Measurements from ENCODE around the gene GALR1. TPM values are rescaled to one million over a fixed set of nuclear protein-coding genes. Genes with fewer than 3 reads are reported as not detected.

The GALR1 gene
- polyA plus RNA-seq, 3 donors = not detected

DNA sequence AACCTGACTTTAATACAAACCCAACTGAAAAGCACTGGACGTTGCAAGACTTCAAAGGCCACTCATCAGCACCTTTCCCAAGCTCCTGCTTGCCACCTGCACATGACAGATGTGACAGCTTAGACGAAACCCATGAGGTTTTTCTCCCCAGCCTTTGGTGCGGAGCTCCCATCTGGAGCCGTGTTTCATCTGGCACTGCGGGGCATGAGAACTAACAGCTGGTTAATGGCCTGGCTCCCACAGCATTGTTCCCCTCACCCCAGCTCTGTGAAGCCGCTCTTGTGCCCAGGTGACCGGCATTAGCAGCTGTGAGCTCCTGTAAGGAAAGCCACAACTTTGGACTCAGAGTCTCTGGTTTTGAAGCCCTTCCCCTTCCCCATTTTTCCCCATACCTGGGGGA, 50.9 kb downstream of the GALR1 start:
- Mint-ChIP-seq H3K36me3 (no peaks in the 10 kb centered on the region), H3K27me3 (ENCODE audit: low read depth in 3 of 3) (peaks cover 2 to 3% (median 2%) of the 10 kb centered on the region in 3 donors), H3K9me3 (peaks cover 0 to 3% (median 0%) of the 10 kb centered on the region in 7 donors), H3K27ac (no peak overlapping the region), H3K4me1 (no peaks in the 10 kb centered on the region), H3K4me3 (no peak overlapping the region)
- Histone ChIP-seq H3K9me3 (replicated peaks in 1 of 2; ENCODE audit: control insufficient read depth in 1 of 2, insufficient read depth in 1 of 2, low read length in 2 of 2) (no peaks in the 10 kb centered on the region), H3K27ac (ENCODE audit: low read depth in 1 of 2, low read length in 2 of 2) (no peak overlapping the region), H3K36me3 (replicated peaks in 1 of 2; ENCODE audit: control insufficient read depth in 1 of 2, insufficient read depth in 2 of 2, low read length in 2 of 2) (no peaks in the 10 kb centered on the region), H3K4me1 (ENCODE audit: control insufficient read depth in 1 of 2, insufficient read depth in 2 of 2, low read length in 2 of 2) (no peaks in the 10 kb centered on the region), H3K79me2 (ENCODE audit: insufficient read depth, low read length) (no peaks in the 10 kb centered on the region), H3K4me2 (replicated peaks; ENCODE audit: extremely low read depth, low read length, poor library complexity, severe bottlenecking) (no peak overlapping the region), H3K9ac (ENCODE audit: insufficient read depth, low read length, poor library complexity, severe bottlenecking) (no peak overlapping the region), H2AFZ (ENCODE audit: insufficient read depth, low read depth, low read length, poor library complexity, severe bottlenecking) (no peak overlapping the region), H3K4me3 (replicated peaks in 1 of 3; ENCODE audit: low read depth in 2 of 3, low read length in 3 of 3) (no peak overlapping the region), H4K20me1 (ENCODE audit: insufficient read depth, low read length) (no peaks in the 10 kb centered on the region), H3K27me3 (ENCODE audit: control insufficient read depth in 2 of 2, insufficient read depth in 2 of 2, low read length in 2 of 2) (no peaks in the 10 kb centered on the region)
- intact Hi-C loops (cut with micrococcal nuclease) = no loop called here
- TF ChIP-seq, protein P1, sequence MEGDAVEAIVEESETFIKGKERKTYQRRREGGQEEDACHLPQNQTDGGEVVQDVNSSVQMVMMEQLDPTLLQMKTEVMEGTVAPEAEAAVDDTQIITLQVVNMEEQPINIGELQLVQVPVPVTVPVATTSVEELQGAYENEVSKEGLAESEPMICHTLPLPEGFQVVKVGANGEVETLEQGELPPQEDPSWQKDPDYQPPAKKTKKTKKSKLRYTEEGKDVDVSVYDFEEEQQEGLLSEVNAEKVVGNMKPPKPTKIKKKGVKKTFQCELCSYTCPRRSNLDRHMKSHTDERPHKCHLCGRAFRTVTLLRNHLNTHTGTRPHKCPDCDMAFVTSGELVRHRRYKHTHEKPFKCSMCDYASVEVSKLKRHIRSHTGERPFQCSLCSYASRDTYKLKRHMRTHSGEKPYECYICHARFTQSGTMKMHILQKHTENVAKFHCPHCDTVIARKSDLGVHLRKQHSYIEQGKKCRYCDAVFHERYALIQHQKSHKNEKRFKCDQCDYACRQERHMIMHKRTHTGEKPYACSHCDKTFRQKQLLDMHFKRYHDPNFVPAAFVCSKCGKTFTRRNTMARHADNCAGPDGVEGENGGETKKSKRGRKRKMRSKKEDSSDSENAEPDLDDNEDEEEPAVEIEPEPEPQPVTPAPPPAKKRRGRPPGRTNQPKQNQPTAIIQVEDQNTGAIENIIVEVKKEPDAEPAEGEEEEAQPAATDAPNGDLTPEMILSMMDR (IDR thresholded peaks at IDR 0.05) = no peak
- no peak for DNase-seq
- 52% methylated on average over 3 of the region's 7 CpGs for WGBS (ENCODE audit: insufficient coverage)

DNA sequence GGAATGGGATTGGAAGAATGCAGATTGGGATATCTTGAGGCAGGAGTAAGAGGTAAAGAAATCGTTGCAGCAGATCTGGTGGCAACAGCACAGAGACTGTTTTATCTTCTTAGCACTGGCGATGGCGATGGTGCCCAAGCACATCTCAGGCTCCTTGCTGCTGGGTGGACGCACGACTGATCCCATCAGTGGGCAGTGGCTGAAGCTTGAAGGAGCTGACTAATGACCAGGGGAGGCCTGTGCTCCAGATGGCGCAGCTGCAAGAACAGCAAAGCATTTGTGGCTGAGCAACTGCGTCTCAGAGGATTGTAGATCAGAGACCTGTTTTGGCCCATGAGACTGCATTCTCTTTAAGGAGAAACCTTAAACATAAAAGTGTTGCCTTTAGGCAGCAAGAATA, 54.6 kb downstream of the GALR1 start:
- WGBS (ENCODE audit: insufficient coverage) = 92% methylated on average over 7 of the region's 7 CpGs
- Mint-ChIP-seq H3K9me3 (peaks cover 0 to 1% (median 0%) of the 10 kb centered on the region in 7 donors), H3K4me1 (no peaks in the 10 kb centered on the region), H3K27ac (no peak overlapping the region), H3K36me3 (no peaks in the 10 kb centered on the region), H3K27me3 (ENCODE audit: low read depth in 3 of 3) (peaks cover 2 to 4% (median 3%) of the 10 kb centered on the region in 3 donors), H3K4me3 (no peak overlapping the region)
- H3K9ac ChIP-seq (ENCODE audit: insufficient read depth, low read length, poor library complexity, severe bottlenecking) = no peak overlapping the region
- H3K27me3 ChIP-seq (ENCODE audit: control insufficient read depth in 2 of 2, insufficient read depth in 2 of 2, low read length in 2 of 2) = no peaks in the 10 kb centered on the region
- H3K79me2 ChIP-seq (ENCODE audit: insufficient read depth, low read length) = no peaks in the 10 kb centered on the region
- no peaks in the 10 kb centered on the region for H3K9me3 ChIP-seq (replicated peaks in 1 of 2; ENCODE audit: control insufficient read depth in 1 of 2, insufficient read depth in 1 of 2, low read length in 2 of 2)
- intact Hi-C loops (cut with micrococcal nuclease) = no loop called here
- H2AFZ ChIP-seq (ENCODE audit: insufficient read depth, low read depth, low read length, poor library complexity, severe bottlenecking) = no peak overlapping the region
- H4K20me1 ChIP-seq (ENCODE audit: insufficient read depth, low read length) = no peaks in the 10 kb centered on the region
- no peak overlapping the region for H3K27ac ChIP-seq (ENCODE audit: low read depth in 1 of 2, low read length in 2 of 2)
- H3K4me1 ChIP-seq (ENCODE audit: control insufficient read depth in 1 of 2, insufficient read depth in 2 of 2, low read length in 2 of 2) = no peaks in the 10 kb centered on the region
- TF ChIP-seq, protein P1 (IDR thresholded peaks at IDR 0.05) = no peak
- no peaks in the 10 kb centered on the region for H3K36me3 ChIP-seq (replicated peaks in 1 of 2; ENCODE audit: control insufficient read depth in 1 of 2, insufficient read depth in 2 of 2, low read length in 2 of 2)
- no peak overlapping the region for H3K4me2 ChIP-seq (replicated peaks; ENCODE audit: extremely low read depth, low read length, poor library complexity, severe bottlenecking)
- DNase-seq = no peak
- H3K4me3 ChIP-seq (replicated peaks in 1 of 3; ENCODE audit: low read depth in 2 of 3, low read length in 3 of 3) = no peak overlapping the region

All from CD14-positive monocyte (primary cell).